Liver (tissue), 9 donors: Measurements from ENCODE around the gene LILRB3. TPM values are rescaled to one million over a fixed set of nuclear protein-coding genes. Genes with fewer than 3 reads are reported as not detected.

Experiments
- DNase-seq: peaks from one replicate; pipeline ENCODE4 v3.0.0-alpha.2; 2017; ENCODE audit warnings: low spot score
- H3K27ac ChIP-seq, 2 donors: one replicate each; pipeline ENCODE4 v1.7.0; 2013; ENCODE audit warnings: inconsistent platforms in 2 of 2, low read length in 2 of 2, control low read depth in 1 of 2, low read depth in 1 of 2, mild to moderate bottlenecking in 1 of 2
- H3K27me3 ChIP-seq, 4 donors: one replicate each; pipeline versions ENCODE4 v1.6.1 to v1.7.0; 2013; ENCODE audit warnings: low read length in 3 of 4, inconsistent platforms in 1 of 4, mild to moderate bottlenecking in 1 of 4, moderate library complexity in 1 of 4; ENCODE audit not compliant: control insufficient read depth in 4 of 4, insufficient read depth in 4 of 4
- H3K36me3 ChIP-seq, 4 donors: one replicate each; pipeline versions ENCODE4 v1.6.1 to v1.7.0; 2013; ENCODE audit warnings: low read length in 3 of 4, mild to moderate bottlenecking in 3 of 4, low read depth in 1 of 4, moderate library complexity in 1 of 4; ENCODE audit not compliant: control insufficient read depth in 4 of 4, insufficient read depth in 3 of 4
- H3K4me1 ChIP-seq, 4 donors: one replicate each; pipeline versions ENCODE4 v1.6.1 to v1.7.0; 2013; ENCODE audit warnings: low read length in 3 of 4, mild to moderate bottlenecking in 3 of 4, moderate library complexity in 1 of 4; ENCODE audit not compliant: control insufficient read depth in 4 of 4, insufficient read depth in 4 of 4
- H3K4me3 ChIP-seq, 3 donors: one replicate each; pipeline versions ENCODE4 v1.6.1 to v1.7.0; 2013; ENCODE audit warnings: low read length in 3 of 3, control low read depth in 1 of 3, low read depth in 1 of 3, mild to moderate bottlenecking in 1 of 3
- H3K9ac ChIP-seq, 2 donors: one replicate each; pipeline ENCODE4 v1.7.0; 2013; ENCODE audit warnings: low read length in 2 of 2, mild to moderate bottlenecking in 2 of 2, moderate library complexity in 2 of 2, control low read depth in 1 of 2, low read depth in 1 of 2
- H3K9me3 ChIP-seq, 4 donors: one replicate each; pipeline versions ENCODE4 v1.6.1 to v1.7.0; 2013; ENCODE audit warnings: low read length in 3 of 4; ENCODE audit not compliant: control insufficient read depth in 4 of 4
- ATF3 ChIP-seq: IDR thresholded peaks from 2 replicates; pipeline ENCODE4 v1.6.1; 2016; ENCODE audit warnings: antibody characterized with exemption
- CTCF ChIP-seq: fragments of 150-350 bp; IDR thresholded peaks from 2 replicates; pipeline ENCODE4 v1.5.1; 2017; ENCODE audit warnings: improper control_type of control experiment, low read depth, low read length; ENCODE audit not compliant: missing input control
- EGR1 ChIP-seq, 2 donors: IDR thresholded peaks; 2 replicates each; pipeline ENCODE4 v1.6.1; 2016 to 2018; ENCODE audit warnings: antibody characterized with exemption in 2 of 2, low read depth in 2 of 2
- FOXA1 ChIP-seq: IDR thresholded peaks from 2 replicates; pipeline ENCODE4 v1.6.1; 2016; ENCODE audit warnings: antibody characterized with exemption
- FOXA2 ChIP-seq: IDR thresholded peaks from 2 replicates; pipeline ENCODE4 v1.6.1; 2016; ENCODE audit warnings: antibody characterized with exemption
- GABPA ChIP-seq, 2 donors: IDR thresholded peaks in 1 of 2; conservative IDR thresholded peaks in 1 of 2; 2 replicates each; pipeline ENCODE4 v1.6.1; 2016; ENCODE audit warnings: antibody characterized with exemption in 2 of 2, mild to moderate bottlenecking in 1 of 2, moderate library complexity in 1 of 2
- HNF4A ChIP-seq, 2 donors: conservative IDR thresholded peaks; 2 replicates each; pipeline ENCODE4 v1.6.1; 2016; ENCODE audit warnings: antibody characterized with exemption in 2 of 2, mild to moderate bottlenecking in 2 of 2
- HNF4G ChIP-seq: IDR thresholded peaks from 2 replicates; pipeline ENCODE4 v1.6.1; 2016; ENCODE audit warnings: antibody characterized with exemption
- JUND ChIP-seq, 2 donors: IDR thresholded peaks; 2 replicates each; pipeline ENCODE4 v1.6.1; 2016; ENCODE audit warnings: antibody characterized with exemption in 2 of 2
- MAX ChIP-seq: IDR thresholded peaks from 2 replicates; pipeline ENCODE4 v1.6.1; 2016; ENCODE audit warnings: antibody characterized with exemption
- NR2F2 ChIP-seq: IDR thresholded peaks from 2 replicates; pipeline ENCODE4 v1.6.1; 2016; ENCODE audit warnings: antibody characterized with exemption
- RAD21 ChIP-seq, 2 donors: IDR thresholded peaks; 2 replicates each; pipeline ENCODE4 v1.6.1; 2016; ENCODE audit warnings: antibody characterized with exemption in 2 of 2, mild to moderate bottlenecking in 2 of 2
- REST ChIP-seq: IDR thresholded peaks from 2 replicates; pipeline ENCODE4 v1.6.1; 2016; ENCODE audit warnings: antibody characterized with exemption, mild to moderate bottlenecking
- RXRA ChIP-seq, 2 donors: IDR thresholded peaks; 2 replicates each; pipeline ENCODE4 v1.6.1; 2017 to 2018; ENCODE audit warnings: antibody characterized with exemption in 2 of 2, mild to moderate bottlenecking in 1 of 2
- SP1 ChIP-seq: IDR thresholded peaks from 2 replicates; pipeline ENCODE4 v1.6.1; 2018; ENCODE audit warnings: antibody characterized with exemption, mild to moderate bottlenecking
- TAF1 ChIP-seq: conservative IDR thresholded peaks from 2 replicates; pipeline ENCODE4 v1.6.1; 2016; ENCODE audit warnings: antibody characterized with exemption, mild to moderate bottlenecking
- YY1 ChIP-seq: IDR thresholded peaks from 2 replicates; pipeline ENCODE4 v1.6.1; 2016; ENCODE audit warnings: antibody characterized with exemption, mild to moderate bottlenecking
- ZBTB33 ChIP-seq: IDR thresholded peaks from 2 replicates; pipeline ENCODE4 v1.6.1; 2016; ENCODE audit warnings: antibody characterized with exemption
- whole genome bisulfite sequencing: extraction: QIAGEN DNeasy Blood & Tissue Kit; methylation state at CpG from one replicate; pipeline ENCODE4 v1.1.7; 2013; 5-methylcytosine and 5-hydroxymethylcytosine counted together
- polyA plus RNA-seq, 2 donors: library from polyadenylated mRNA; stranded (reverse) in 1 of 2; unstranded in 1 of 2; fragments of 200-250 nt in 1 of 2; fragments of >200 nt in 1 of 2; fragmentation: Nextera tagmentation in 1 of 2; extraction: Ambion mirVana in 1 of 2; gene quantifications; one replicate each; pipeline versions ENCODE4 v1.2.1 to v1.2.3, GENCODE V29; 2013 to 2015
- total RNA-seq, 2 donors: library from RNA; depleted of rRNA; stranded (reverse); fragments of >200 nt; gene quantifications; one replicate each; pipeline ENCODE4 v1.2.3, GENCODE V29; 2014
- donor health status: healthy.
- donor health status: healthy.
- donor health status: healthy.
- donor health status: healthy.
- donor health status: healthy.

Gene LILRB3
- total and polyA plus RNA-seq, 4 donors, result 2.2 to 10.5 (median 3.3) TPM

- WGBS, result 95% methylated on average over 8 of the region's 8 CpGs
- H3K27me3 ChIP-seq, result no peaks in the 10 kb centered on the region
- no peak overlapping the region for H3K27ac ChIP-seq
- no peak overlapping the region for H3K9ac ChIP-seq
- H3K4me1 ChIP-seq, result peaks cover 2 to 11% (median 6%) of the 10 kb centered on the region in 4 donors
- H3K4me3 ChIP-seq, result no peak overlapping the region
- no peak for DNase-seq
- TF ChIP-seq HNF4G (no peak), TAF1 (no peak), ZBTB33 (no peak), FOXA1 (no peak), RAD21 (IDR thresholded peaks at IDR 0.05) (no peak), FOXA2 (no peak), ATF3 (no peak), EGR1 (IDR thresholded peaks at IDR 0.05; ENCODE audit: low read depth in 2 of 2) (no peak), MAX (no peak), NR2F2 (no peak), GABPA (IDR thresholded peaks at IDR 0.05 in 1 of 2, conservative IDR thresholded peaks at IDR 0.05 in 1 of 2) (no peak), REST (no peak), HNF4A (conservative IDR thresholded peaks at IDR 0.05) (no peak), RXRA (IDR thresholded peaks at IDR 0.05) (no peak), SP1 (no peak), JUND (IDR thresholded peaks at IDR 0.05) (no peak), YY1 (no peak), CTCF (no peak)
- no peaks in the 10 kb centered on the region for H3K9me3 ChIP-seq
- peaks cover 0 to 6% (median 0%) of the 10 kb centered on the region in 4 donors for H3K36me3 ChIP-seq
Observed at GRCh38 chr19:54186351-54186750, 36.5 kb downstream of the LILRB3 start.
